Measurements from ENCODE around the gene TNFSF15.

Gene TNFSF15

DNA sequence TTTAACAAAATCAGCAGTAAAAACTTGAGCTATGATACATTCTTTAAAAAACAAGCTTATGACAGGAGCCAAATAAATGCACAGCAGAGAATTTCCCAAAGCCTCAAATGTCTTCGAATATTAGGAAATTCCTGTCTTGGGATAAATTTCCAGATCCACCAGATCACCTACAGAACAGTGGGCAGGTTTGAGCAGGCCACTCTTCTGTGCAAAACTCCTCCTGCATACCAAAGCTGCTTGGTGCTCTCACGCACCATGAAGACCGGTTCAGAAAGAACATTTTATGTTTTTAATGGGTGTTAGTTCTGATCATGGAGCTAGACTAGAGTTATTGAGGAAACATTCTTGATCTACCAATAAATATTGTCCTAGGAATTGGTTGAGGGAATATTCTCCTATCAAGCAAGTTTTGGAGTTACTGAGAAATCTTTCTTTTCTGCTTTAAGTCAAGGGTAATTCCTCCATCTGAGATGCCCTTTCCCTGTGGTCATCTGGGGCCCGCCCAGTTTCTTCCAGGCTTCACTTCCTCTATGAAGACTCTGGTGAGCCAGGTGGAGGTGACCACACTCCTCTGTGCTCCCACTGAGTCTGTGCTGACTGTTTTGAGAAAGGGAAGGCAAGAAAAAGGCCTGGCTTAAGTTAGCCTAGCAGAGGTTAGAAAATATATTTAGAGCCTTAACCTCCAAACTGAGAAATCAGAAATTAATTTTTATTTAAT, 17.9 kb downstream of the TNFSF15 start:
- peak overlapping the region; percentile 68; the same call in 1 of the 2 replicates for H3K27ac ChIP-seq
- TF ChIP-seq CTCF (conservative IDR thresholded peaks at IDR 0.05) (no peak), ZFX (IDR thresholded peaks at IDR 0.05) (no peak)

DNA sequence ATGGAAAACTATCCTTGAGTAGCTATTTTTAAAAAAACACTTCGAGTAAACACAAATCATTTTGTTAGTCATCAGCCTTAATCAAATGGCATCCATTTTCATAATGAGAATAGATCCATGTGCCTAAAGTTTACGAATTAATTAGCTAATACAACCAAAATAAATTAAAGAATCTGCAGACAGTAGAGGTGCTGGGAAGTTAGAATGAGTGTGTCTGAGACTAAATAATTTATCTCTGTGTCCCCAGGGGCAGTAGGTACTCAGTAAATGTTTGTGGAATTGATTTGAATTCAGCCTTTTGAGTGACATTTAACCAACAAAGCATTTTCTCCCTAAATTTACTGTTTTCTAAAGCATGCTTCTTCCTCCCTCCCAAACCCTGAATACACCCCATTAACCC, 18.6 kb downstream of the TNFSF15 start:
- H3K27ac ChIP-seq: no peak overlapping the region

GRCh38 chr9:114785866-114786650, 19.8 kb downstream of the TNFSF15 start:
- no peak for TF ChIP-seq ZFX (IDR thresholded peaks at IDR 0.05)
- TF ChIP-seq CTCF (conservative IDR thresholded peaks at IDR 0.05): no peak
- peak overlapping the region; percentile 66 for H3K27ac ChIP-seq

More for the DNA sequence above, 18.6 kb downstream of the TNFSF15 start:
- TF ChIP-seq ZFX (IDR thresholded peaks at IDR 0.05) (no peak), CTCF (conservative IDR thresholded peaks at IDR 0.05) (no peak)

- H3K27ac ChIP-seq: no peak overlapping the region; the same call in 1 of the 2 replicates
- TF ChIP-seq ZFX (IDR thresholded peaks at IDR 0.05): no peak
- no peak for TF ChIP-seq CTCF (conservative IDR thresholded peaks at IDR 0.05)
These were observed 21.0 kb downstream of the TNFSF15 start for GRCh38 chr9:114784721-114785279.

GRCh38 chr9:114782586-114782985, 23.3 kb downstream of the TNFSF15 start:
- TF ChIP-seq CTCF (conservative IDR thresholded peaks at IDR 0.05) (no peak), ZFX (IDR thresholded peaks at IDR 0.05) (no peak)
- H3K27ac ChIP-seq: no peak overlapping the region

- H3K27ac ChIP-seq: peak overlapping the region; percentile 79
These were observed 26.4 kb downstream of the TNFSF15 start for GRCh38 chr9:114779352-114779845.

More at GRCh38 chr9:114779352-114779845, 26.4 kb downstream of the TNFSF15 start:
- TF ChIP-seq ZFX (IDR thresholded peaks at IDR 0.05) (no peak), CTCF (conservative IDR thresholded peaks at IDR 0.05) (no peak)

Measured in C4-2B (cell line).